HEK293 (cell line): ENCODE data around the gene OOSP2.

Source experiments
- CTCF ChIA-PET: fragments of 350-600 bp; formaldehyde crosslinking; extraction: SDS; loops from one replicate; lab custom pipeline; 2021; ENCODE audit warnings: antibody characterized with exemption; lab: Yijun Ruan, JAX
- POLR2A ChIA-PET: fragments of 300-600 bp; formaldehyde crosslinking; extraction: SDS; loops from one replicate; lab custom pipeline; 2020; ENCODE audit warnings: antibody characterized with exemption, inconsistent platforms; lab: Yijun Ruan, JAX
- H3K27ac ChIP-seq: fragments of 200-500 bp; sonication (Bioruptor generic); 2 replicates; pipeline ENCODE4 v1.5.1; 2014; ENCODE audit warnings: low read depth, low read length, control low read depth, inconsistent platforms; ENCODE audit errors: extremely low read depth
- H3K36me3 ChIP-seq, 2 experiments: fragments of 200-500 bp in 1 of 2; sonication (Bioruptor generic) in 1 of 2; 1 replicate in 1 of 2; 2 replicates in 1 of 2; pipeline ENCODE4 v1.5.1; 2014 to 2017; ENCODE audit warnings: inconsistent platforms in 2 of 2, low read length in 2 of 2; ENCODE audit not compliant: control insufficient read depth in 2 of 2, insufficient read depth in 1 of 2
- H3K4me1 ChIP-seq: fragments of 200-500 bp; sonication (Bioruptor generic); 2 replicates; pipeline ENCODE4 v1.5.1; 2014; ENCODE audit warnings: mild to moderate bottlenecking, low read length, inconsistent platforms; ENCODE audit not compliant: control insufficient read depth, insufficient read depth
- H3K4me3 ChIP-seq: 2 replicates; pipeline ENCODE4 v1.5.1; 2011; ENCODE audit warnings: low read depth, mild to moderate bottlenecking, control low read depth, low read length, moderate library complexity
- H3K9me3 ChIP-seq: fragments of 200-500 bp; sonication (Bioruptor generic); 2 replicates; pipeline ENCODE4 v1.5.1; 2014; ENCODE audit warnings: low read depth, low read length, inconsistent platforms; ENCODE audit not compliant: control insufficient read depth, insufficient read depth
- GLI4 ChIP-seq: fragments of 450-650 bp; formaldehyde crosslinking; IDR thresholded peaks from 2 replicates; pipeline ENCODE4 v1.5.1; 2016; ENCODE audit warnings: missing biosample characterization, missing genetic modification characterization
- KLF16 ChIP-seq: fragments of 450-650 bp; formaldehyde crosslinking; IDR thresholded peaks from 2 replicates; pipeline ENCODE4 v1.5.1; 2017; ENCODE audit warnings: missing biosample characterization, missing genetic modification characterization
- PRDM10 ChIP-seq: fragments of 450-650 bp; formaldehyde crosslinking; IDR thresholded peaks from 2 replicates; pipeline ENCODE4 v1.5.1; 2016; ENCODE audit warnings: missing biosample characterization, missing genetic modification characterization
- YY1 ChIP-seq: fragments of 450-650 bp; formaldehyde crosslinking; IDR thresholded peaks from 2 replicates; pipeline ENCODE4 v1.5.1; 2018; ENCODE audit warnings: missing biosample characterization, missing genetic modification characterization
- ZBTB7A ChIP-seq: fragments of 450-650 bp; formaldehyde crosslinking; IDR thresholded peaks from 2 replicates; pipeline ENCODE4 v1.5.1; 2016; ENCODE audit warnings: low read depth, missing biosample characterization, missing genetic modification characterization
- ZFHX2 ChIP-seq: fragments of 450-650 bp; formaldehyde crosslinking; conservative IDR thresholded peaks from 2 replicates; pipeline ENCODE4 v1.5.1; 2016; ENCODE audit warnings: missing biosample characterization, missing genetic modification characterization
- ZNF157 ChIP-seq: fragments of 450-650 bp; formaldehyde crosslinking; IDR thresholded peaks from 2 replicates; pipeline ENCODE4 v1.5.1; 2016; ENCODE audit warnings: missing biosample characterization, missing genetic modification characterization
- ZNF202 ChIP-seq: fragments of 450-650 bp; formaldehyde crosslinking; IDR thresholded peaks from 2 replicates; pipeline ENCODE4 v1.5.1; 2016; ENCODE audit warnings: missing biosample characterization, missing genetic modification characterization, borderline replicate concordance
- ZNF221 ChIP-seq: fragments of 450-650 bp; formaldehyde crosslinking; IDR thresholded peaks from 2 replicates; pipeline ENCODE4 v1.5.1; 2017; ENCODE audit warnings: missing biosample characterization, missing genetic modification characterization, borderline replicate concordance
- ZNF223 ChIP-seq: fragments of 450-650 bp; formaldehyde crosslinking; IDR thresholded peaks from 2 replicates; pipeline ENCODE4 v1.5.1; 2016; ENCODE audit warnings: missing biosample characterization, missing genetic modification characterization
- ZNF239 ChIP-seq: fragments of 450-650 bp; formaldehyde crosslinking; IDR thresholded peaks from 2 replicates; pipeline ENCODE4 v1.5.1; 2016; ENCODE audit warnings: missing biosample characterization, missing genetic modification characterization
- ZNF26 ChIP-seq: fragments of 450-650 bp; formaldehyde crosslinking; IDR thresholded peaks from 2 replicates; pipeline ENCODE4 v1.5.1; 2016; ENCODE audit warnings: missing biosample characterization, missing genetic modification characterization
- ZNF555 ChIP-seq: fragments of 450-650 bp; formaldehyde crosslinking; conservative IDR thresholded peaks from 2 replicates; pipeline ENCODE4 v1.5.1; 2017; ENCODE audit warnings: missing biosample characterization, mild to moderate bottlenecking, missing genetic modification characterization, inconsistent platforms
- ZNF561 ChIP-seq: fragments of 450-650 bp; IDR thresholded peaks from 2 replicates; pipeline ENCODE4 v1.5.1; 2018; ENCODE audit warnings: missing biosample characterization, missing genetic modification characterization, borderline replicate concordance
- ZNF585B ChIP-seq: fragments of 450-650 bp; formaldehyde crosslinking; IDR thresholded peaks from 2 replicates; pipeline ENCODE4 v1.5.1; 2016; ENCODE audit warnings: missing biosample characterization, missing genetic modification characterization
- ZNF596 ChIP-seq: fragments of 450-650 bp; IDR thresholded peaks from 2 replicates; pipeline ENCODE4 v1.5.0; 2018; ENCODE audit warnings: missing biosample characterization, mild to moderate bottlenecking, missing genetic modification characterization, moderate library complexity
- ZNF704 ChIP-seq: fragments of 450-650 bp; formaldehyde crosslinking; IDR thresholded peaks from 2 replicates; pipeline ENCODE4 v1.5.1; 2016; ENCODE audit warnings: missing biosample characterization, missing genetic modification characterization
- ZNF785 ChIP-seq: fragments of 450-650 bp; formaldehyde crosslinking; IDR thresholded peaks from 2 replicates; pipeline ENCODE4 v1.5.1; 2016; ENCODE audit warnings: missing biosample characterization, missing genetic modification characterization
- ZSCAN16 ChIP-seq: fragments of 450-650 bp; formaldehyde crosslinking; IDR thresholded peaks from 2 replicates; pipeline ENCODE4 v1.5.1; 2016; ENCODE audit warnings: missing biosample characterization, missing genetic modification characterization
- ZSCAN18 ChIP-seq: fragments of 450-650 bp; formaldehyde crosslinking; IDR thresholded peaks from 2 replicates; pipeline ENCODE4 v1.5.1; 2016; ENCODE audit warnings: missing biosample characterization, missing genetic modification characterization
- ZSCAN30 ChIP-seq: fragments of 450-650 bp; IDR thresholded peaks from 2 replicates; pipeline ENCODE4 v1.5.1; 2018; ENCODE audit warnings: missing biosample characterization, mild to moderate bottlenecking, missing genetic modification characterization, moderate library complexity
- ZXDB ChIP-seq: fragments of 450-650 bp; formaldehyde crosslinking; IDR thresholded peaks from 2 replicates; pipeline ENCODE4 v1.5.1; 2016; ENCODE audit warnings: missing biosample characterization, missing genetic modification characterization

OOSP2 gene

GRCh38 chr11:60003729-60004128 is 36.5 kb upstream of the OOSP2 start (continued):
- TF ChIP-seq ZNF26 (tag by site-specific recombination) (no peak), ZNF239 (no peak), ZSCAN18 (tag by site-specific recombination) (no peak), ZNF585B (tag by site-specific recombination) (no peak), ZNF202 (tag by site-specific recombination) (no peak), ZBTB7A (no peak), ZNF561 (tag by site-specific recombination) (no peak), ZNF221 (tag by site-specific recombination) (no peak), ZNF157 (tag by site-specific recombination) (no peak)

- no peak overlapping the region for H3K27ac ChIP-seq
- H3K4me3 ChIP-seq = no peak overlapping the region
- H3K9me3 ChIP-seq = no peaks in the 10 kb centered on the region
- no peaks in the 10 kb centered on the region for H3K4me1 ChIP-seq
- CTCF ChIA-PET = interaction anchor here (0.6 kb wide), 1 partner anchor 184 kb away, joined by 3 read pairs; no protein-coding TSS in a partner anchor
- H3K36me3 ChIP-seq = no peaks in the 10 kb centered on the region
- POLR2A ChIA-PET = no interaction called here
- TF ChIP-seq ZNF785 (tag by site-specific recombination) (no peak), KLF16 (no peak), ZSCAN18 (tag by site-specific recombination) (no peak), ZBTB7A (no peak), ZNF221 (tag by site-specific recombination) (no peak)
These were observed 34.8 kb upstream of the OOSP2 start for GRCh38 chr11:60005360-60005759.

- no peak for TF ChIP-seq ZFHX2 (tag by site-specific recombination)
- no peak for TF ChIP-seq ZXDB (tag by site-specific recombination)
- no peak for TF ChIP-seq ZNF239
- TF ChIP-seq YY1 (tag by site-specific recombination) = no peak
- Histone ChIP-seq H3K27ac (no peak within 1 kb of the TSS), H3K9me3 (no peaks in the 10 kb centered on the region), H3K36me3 (no peaks in the 10 kb centered on the region), H3K4me3 (no peak within 1 kb of the TSS), H3K4me1 (no peaks in the 10 kb centered on the region)
- ChIA-PET CTCF (no interaction called here), POLR2A (no interaction called here)
These were observed 23.3 kb upstream of the OOSP2 start, which contains the start of gene OOSP4B for GRCh38 chr11:60016881-60017280. OOSP4B (plus strand) TSS chr11:60017181.

GRCh38 chr11:60018058-60018457 is 22.2 kb upstream of the OOSP2 start:
- Histone ChIP-seq H3K4me3 (no peak overlapping the region), H3K9me3 (no peaks in the 10 kb centered on the region), H3K27ac (no peak overlapping the region), H3K36me3 (no peaks in the 10 kb centered on the region), H3K4me1 (no peaks in the 10 kb centered on the region)
- ChIA-PET CTCF (no interaction called here), POLR2A (no interaction called here)
- no peak for TF ChIP-seq ZSCAN16 (tag by site-specific recombination)
- no peak for TF ChIP-seq ZNF239
- TF ChIP-seq ZNF223 (tag by site-specific recombination) = no peak
- TF ChIP-seq GLI4 = no peak
- no peak for TF ChIP-seq ZNF555 (tag by site-specific recombination)
- no peak for TF ChIP-seq PRDM10
- TF ChIP-seq ZSCAN30 = no peak
- TF ChIP-seq ZNF596 = no peak
- TF ChIP-seq ZNF704 (tag by site-specific recombination) = no peak
